WTC11 (cell line): ENCODE data around the gene TATDN3. TPM values are rescaled to one million over a fixed set of nuclear protein-coding genes. Genes with fewer than 3 reads are reported as not detected.

ENCODE experiments used
- ATAC-seq: fragments of 200-7000 bp; cut with Tn5 transposase; 2 replicates; pipeline ENCODE4 v1.10.0; 2021; ENCODE audit warnings: mild to moderate bottlenecking, moderate library complexity
- CTCF ChIA-PET: fragments of 300-600 bp; sonication (Branson Sonifier 250); formaldehyde crosslinking; loops from one replicate; lab custom pipeline; 2021; ENCODE audit warnings: antibody characterized with exemption; lab: Charles Lee
- POLR2A ChIA-PET: fragments of 350-600 bp; sonication (Branson Sonifier 250); formaldehyde crosslinking; loops from one replicate; lab custom pipeline; 2021; ENCODE audit warnings: antibody characterized with exemption; lab: Charles Lee
- DNase-seq: peaks from one replicate; pipeline ENCODE4 v3.0.0; 2021; ENCODE audit warnings: low spot score
- H3K27ac Mint-ChIP-seq: 2 replicates; pipeline ENCODE4 v1.8.0; 2021; ENCODE audit warnings: mixed read lengths
- H3K27me3 Mint-ChIP-seq: 2 replicates; pipeline ENCODE4 v1.8.0; 2021; ENCODE audit warnings: low read depth, mild to moderate bottlenecking, moderate library complexity, mixed read lengths
- H3K36me3 Mint-ChIP-seq: 2 replicates; pipeline ENCODE4 v1.8.0; 2021; ENCODE audit warnings: mixed read lengths
- H3K4me1 Mint-ChIP-seq: 2 replicates; pipeline ENCODE4 v1.8.0; 2022; ENCODE audit warnings: mixed read lengths
- H3K4me3 Mint-ChIP-seq: 2 replicates; pipeline ENCODE4 v1.8.0; 2021; ENCODE audit warnings: mild to moderate bottlenecking, moderate library complexity, mixed read lengths
- H3K9me3 Mint-ChIP-seq: 2 replicates; pipeline ENCODE4 v1.8.0; 2021; ENCODE audit warnings: mixed read lengths
- ELF4 ChIP-seq: sonication (generic); formaldehyde crosslinking; IDR thresholded peaks from 2 replicates; pipeline ENCODE4 v1.8.1; 2022; ENCODE audit warnings: low read depth, mild to moderate bottlenecking, moderate library complexity, missing genetic modification reagents
- ESRRA ChIP-seq: sonication (generic); formaldehyde crosslinking; IDR thresholded peaks from 2 replicates; pipeline ENCODE4 v1.8.1; 2022; ENCODE audit warnings: mild to moderate bottlenecking, missing genetic modification reagents, borderline replicate concordance
- FOXP1 ChIP-seq: sonication (generic); formaldehyde crosslinking; IDR thresholded peaks from 2 replicates; pipeline ENCODE4 v1.8.0; 2022; ENCODE audit warnings: missing genetic modification reagents, mild to moderate bottlenecking, moderate library complexity, borderline replicate concordance
- GABPB1 ChIP-seq: sonication (generic); formaldehyde crosslinking; IDR thresholded peaks from 2 replicates; pipeline ENCODE4 v1.8.1; 2023; ENCODE audit warnings: mild to moderate bottlenecking, missing genetic modification reagents
- NFE2L1 ChIP-seq: sonication (generic); formaldehyde crosslinking; IDR thresholded peaks from 2 replicates; pipeline ENCODE4 v1.8.1; 2023; ENCODE audit warnings: missing genetic modification reagents
- RELA ChIP-seq: sonication (generic); formaldehyde crosslinking; IDR thresholded peaks from 2 replicates; pipeline ENCODE4 v1.8.1; 2022; ENCODE audit warnings: missing genetic modification reagents, mild to moderate bottlenecking, borderline replicate concordance
- SP1 ChIP-seq: sonication (generic); formaldehyde crosslinking; conservative IDR thresholded peaks from 2 replicates; pipeline ENCODE4 v1.8.1; 2022; ENCODE audit warnings: missing genetic modification reagents
- TCF7 ChIP-seq: sonication (generic); formaldehyde crosslinking; IDR thresholded peaks from 2 replicates; pipeline ENCODE4 v1.8.0; 2022; ENCODE audit warnings: mild to moderate bottlenecking, low read depth, missing genetic modification reagents, moderate library complexity
- TEAD1 ChIP-seq: sonication (generic); formaldehyde crosslinking; IDR thresholded peaks from 2 replicates; pipeline ENCODE4 v1.8.0; 2022; ENCODE audit warnings: mild to moderate bottlenecking, missing genetic modification reagents
- ZNF138 ChIP-seq: sonication (generic); formaldehyde crosslinking; conservative IDR thresholded peaks from 2 replicates; pipeline ENCODE4 v1.8.1; 2022; ENCODE audit warnings: mild to moderate bottlenecking, moderate library complexity, missing genetic modification reagents
- ZNF423 ChIP-seq: fragments of 250-450 bp; sonication (Bioruptor Pico); IDR thresholded peaks from 2 replicates; pipeline ENCODE4 v2.1.2; 2022; ENCODE audit warnings: mild to moderate bottlenecking, moderate library complexity
- ZNF671 ChIP-seq: fragments of 250-450 bp; sonication (Bioruptor Pico); IDR thresholded peaks from 2 replicates; pipeline ENCODE4 v1.8.0; 2021; ENCODE audit warnings: mild to moderate bottlenecking
- total RNA-seq: library from RNA; stranded (reverse); gene quantifications from 3 replicates; pipeline ENCODE4 v1.2.3, GENCODE V29; 2021
- TF ChIP-seq, protein P1 (sequence below): sonication (generic); formaldehyde crosslinking; IDR thresholded peaks from 2 replicates; pipeline ENCODE4 v1.8.0; 2023; ENCODE audit warnings: missing genetic modification reagents
- TF ChIP-seq, protein P2 (sequence below): sonication (generic); formaldehyde crosslinking; IDR thresholded peaks from 2 replicates; pipeline ENCODE4 v1.8.1; 2022; ENCODE audit warnings: low read depth, missing genetic modification reagents, borderline replicate concordance
- TF ChIP-seq, protein P3 (sequence below): sonication (generic); formaldehyde crosslinking; IDR thresholded peaks from 2 replicates; pipeline ENCODE4 v1.8.0; 2022; ENCODE audit warnings: missing genetic modification reagents
- TF ChIP-seq, protein P4 (sequence below): sonication (generic); formaldehyde crosslinking; conservative IDR thresholded peaks from 2 replicates; pipeline ENCODE4 v1.8.1; 2022; ENCODE audit warnings: mild to moderate bottlenecking, missing genetic modification reagents
- TF ChIP-seq, protein P5 (sequence below): fragments of 250-450 bp; sonication (Bioruptor Pico); IDR thresholded peaks from 2 replicates; pipeline ENCODE4 v2.1.2; 2022; ENCODE audit warnings: mild to moderate bottlenecking, moderate library complexity
- TF ChIP-seq, protein P6 (sequence below): sonication (generic); formaldehyde crosslinking; IDR thresholded peaks from 2 replicates; pipeline ENCODE4 v1.8.1; 2022; ENCODE audit warnings: mild to moderate bottlenecking, missing genetic modification reagents, moderate library complexity, borderline replicate concordance
- TF ChIP-seq, protein P7 (sequence below): fragments of 250-450 bp; sonication (Bioruptor Pico); IDR thresholded peaks from 2 replicates; pipeline ENCODE4 v1.9.0; 2021; ENCODE audit warnings: mild to moderate bottlenecking, borderline replicate concordance

Gene TATDN3
- total RNA-seq, 1 experiment from 2014 or later: 19.3 TPM

DNA sequence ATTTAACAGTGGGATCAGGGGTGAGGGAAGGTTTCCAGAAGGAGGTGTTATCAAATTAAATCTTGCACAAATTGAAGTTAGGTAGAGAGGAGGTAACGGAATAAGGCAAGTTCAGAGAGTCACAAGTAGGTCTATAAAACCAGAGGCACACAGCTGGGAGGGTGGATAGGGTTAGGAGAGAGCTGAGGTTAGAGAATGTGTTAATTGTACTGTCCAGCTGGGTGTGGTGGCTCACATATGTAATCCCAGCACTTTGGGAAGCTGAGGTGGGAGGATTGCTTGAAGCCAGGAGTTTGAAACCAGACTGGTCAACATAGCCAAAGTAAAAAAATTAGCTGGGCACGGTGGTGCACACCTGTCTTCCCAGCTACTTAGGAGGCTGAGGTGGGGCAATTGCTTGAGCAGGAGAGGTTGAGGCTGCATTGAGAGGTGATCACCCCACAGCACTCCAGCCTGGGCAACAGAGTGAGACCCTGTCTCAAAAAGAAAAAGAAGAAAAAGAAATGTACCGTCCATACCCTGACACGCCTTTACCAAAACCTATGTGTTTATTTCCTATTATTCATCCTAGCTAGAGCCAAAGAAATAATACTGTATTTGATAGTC, 35.6 kb downstream of the TATDN3 start:
- no peak for ATAC-seq
- H3K4me3 Mint-ChIP-seq: no peak overlapping the region
- no peak overlapping the region for H3K27ac Mint-ChIP-seq
- ChIA-PET POLR2A (no interaction called here), CTCF (interaction anchor here (1.2 kb wide), 1 partner anchor 12 kb away, joined by 5 read pairs; no protein-coding TSS in a partner anchor)
- 0 out of 2 replicates have a peak, but pooled peaks cover 2% of the 10 kb centered on the region for H3K4me1 Mint-ChIP-seq
- peaks cover 33% of the 10 kb centered on the region for H3K9me3 Mint-ChIP-seq
- H3K36me3 Mint-ChIP-seq: peaks cover 27% of the 10 kb centered on the region
- TF ChIP-seq, protein P1, sequence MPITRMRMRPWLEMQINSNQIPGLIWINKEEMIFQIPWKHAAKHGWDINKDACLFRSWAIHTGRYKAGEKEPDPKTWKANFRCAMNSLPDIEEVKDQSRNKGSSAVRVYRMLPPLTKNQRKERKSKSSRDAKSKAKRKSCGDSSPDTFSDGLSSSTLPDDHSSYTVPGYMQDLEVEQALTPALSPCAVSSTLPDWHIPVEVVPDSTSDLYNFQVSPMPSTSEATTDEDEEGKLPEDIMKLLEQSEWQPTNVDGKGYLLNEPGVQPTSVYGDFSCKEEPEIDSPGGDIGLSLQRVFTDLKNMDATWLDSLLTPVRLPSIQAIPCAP (CRISPR knock-in tag): no peak
- TF ChIP-seq RELA (CRISPR knock-in tag) (no peak), ESRRA (CRISPR knock-in tag) (no peak), TCF7 (CRISPR knock-in tag) (no peak), ELF4 (CRISPR knock-in tag) (no peak), GABPB1 (CRISPR knock-in tag) (no peak), ZNF138 (no peak), ZNF671 (CRISPR knock-in tag) (no peak)
- TF ChIP-seq, protein P2, sequence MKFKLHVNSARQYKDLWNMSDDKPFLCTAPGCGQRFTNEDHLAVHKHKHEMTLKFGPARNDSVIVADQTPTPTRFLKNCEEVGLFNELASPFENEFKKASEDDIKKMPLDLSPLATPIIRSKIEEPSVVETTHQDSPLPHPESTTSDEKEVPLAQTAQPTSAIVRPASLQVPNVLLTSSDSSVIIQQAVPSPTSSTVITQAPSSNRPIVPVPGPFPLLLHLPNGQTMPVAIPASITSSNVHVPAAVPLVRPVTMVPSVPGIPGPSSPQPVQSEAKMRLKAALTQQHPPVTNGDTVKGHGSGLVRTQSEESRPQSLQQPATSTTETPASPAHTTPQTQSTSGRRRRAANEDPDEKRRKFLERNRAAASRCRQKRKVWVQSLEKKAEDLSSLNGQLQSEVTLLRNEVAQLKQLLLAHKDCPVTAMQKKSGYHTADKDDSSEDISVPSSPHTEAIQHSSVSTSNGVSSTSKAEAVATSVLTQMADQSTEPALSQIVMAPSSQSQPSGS (CRISPR knock-in tag): no peak
- TF ChIP-seq, protein P3, sequence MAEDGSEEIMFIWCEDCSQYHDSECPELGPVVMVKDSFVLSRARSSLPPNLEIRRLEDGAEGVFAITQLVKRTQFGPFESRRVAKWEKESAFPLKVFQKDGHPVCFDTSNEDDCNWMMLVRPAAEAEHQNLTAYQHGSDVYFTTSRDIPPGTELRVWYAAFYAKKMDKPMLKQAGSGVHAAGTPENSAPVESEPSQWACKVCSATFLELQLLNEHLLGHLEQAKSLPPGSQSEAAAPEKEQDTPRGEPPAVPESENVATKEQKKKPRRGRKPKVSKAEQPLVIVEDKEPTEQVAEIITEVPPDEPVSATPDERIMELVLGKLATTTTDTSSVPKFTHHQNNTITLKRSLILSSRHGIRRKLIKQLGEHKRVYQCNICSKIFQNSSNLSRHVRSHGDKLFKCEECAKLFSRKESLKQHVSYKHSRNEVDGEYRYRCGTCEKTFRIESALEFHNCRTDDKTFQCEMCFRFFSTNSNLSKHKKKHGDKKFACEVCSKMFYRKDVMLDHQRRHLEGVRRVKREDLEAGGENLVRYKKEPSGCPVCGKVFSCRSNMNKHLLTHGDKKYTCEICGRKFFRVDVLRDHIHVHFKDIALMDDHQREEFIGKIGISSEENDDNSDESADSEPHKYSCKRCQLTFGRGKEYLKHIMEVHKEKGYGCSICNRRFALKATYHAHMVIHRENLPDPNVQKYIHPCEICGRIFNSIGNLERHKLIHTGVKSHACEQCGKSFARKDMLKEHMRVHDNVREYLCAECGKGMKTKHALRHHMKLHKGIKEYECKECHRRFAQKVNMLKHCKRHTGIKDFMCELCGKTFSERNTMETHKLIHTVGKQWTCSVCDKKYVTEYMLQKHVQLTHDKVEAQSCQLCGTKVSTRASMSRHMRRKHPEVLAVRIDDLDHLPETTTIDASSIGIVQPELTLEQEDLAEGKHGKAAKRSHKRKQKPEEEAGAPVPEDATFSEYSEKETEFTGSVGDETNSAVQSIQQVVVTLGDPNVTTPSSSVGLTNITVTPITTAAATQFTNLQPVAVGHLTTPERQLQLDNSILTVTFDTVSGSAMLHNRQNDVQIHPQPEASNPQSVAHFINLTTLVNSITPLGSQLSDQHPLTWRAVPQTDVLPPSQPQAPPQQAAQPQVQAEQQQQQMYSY (CRISPR knock-in tag): no peak
- TF ChIP-seq, protein P4, sequence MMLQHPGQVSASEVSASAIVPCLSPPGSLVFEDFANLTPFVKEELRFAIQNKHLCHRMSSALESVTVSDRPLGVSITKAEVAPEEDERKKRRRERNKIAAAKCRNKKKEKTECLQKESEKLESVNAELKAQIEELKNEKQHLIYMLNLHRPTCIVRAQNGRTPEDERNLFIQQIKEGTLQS (CRISPR knock-in tag): no peak
- TF ChIP-seq, all 79 proteins: peak for 0
- H3K27me3 Mint-ChIP-seq: peaks cover 10% of the 10 kb centered on the region
- DNase-seq: no peak

DNA sequence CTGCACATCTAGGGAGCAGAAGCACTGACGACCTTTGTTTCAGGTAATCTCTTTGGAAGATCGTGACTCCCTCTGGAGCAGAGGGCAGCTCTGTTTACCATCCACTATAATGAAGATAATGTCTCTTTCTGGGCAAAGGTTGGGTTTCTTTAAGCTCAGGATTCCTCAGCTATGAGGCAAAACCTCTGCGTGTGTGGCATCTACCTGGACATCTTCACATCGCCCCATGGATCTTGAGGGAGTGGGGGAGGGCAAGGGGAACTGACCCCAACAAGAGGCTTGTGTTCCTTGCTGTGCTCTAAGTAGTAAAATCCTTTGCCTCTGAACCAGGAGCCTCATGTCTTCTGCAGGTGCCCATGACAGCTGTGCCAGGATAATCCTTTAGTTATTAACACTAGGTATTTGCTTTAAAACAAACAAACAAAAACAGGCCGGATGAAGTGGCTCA, 36.2 kb downstream of the TATDN3 start:
- POLR2A ChIA-PET: interaction anchor here (0.9 kb wide), 1 partner anchor 30 kb away, joined by 3 read pairs; the partner anchor contains the start of gene FLVCR1
- peaks cover 33% of the 10 kb centered on the region for H3K9me3 Mint-ChIP-seq
- no peak overlapping the region for H3K4me3 Mint-ChIP-seq
- no peak overlapping the region for H3K27ac Mint-ChIP-seq
- peaks cover 10% of the 10 kb centered on the region for H3K27me3 Mint-ChIP-seq
- DNase-seq (no peak), ATAC-seq (no peak)
- H3K36me3 Mint-ChIP-seq: peaks cover 27% of the 10 kb centered on the region
- CTCF ChIA-PET: interaction anchor here (1.2 kb wide), 1 partner anchor 13 kb away, joined by 5 read pairs; no protein-coding TSS in a partner anchor
- H3K4me1 Mint-ChIP-seq: 0 out of 2 replicates have a peak, but pooled peaks cover 2% of the 10 kb centered on the region
- TF ChIP-seq, protein P5, sequence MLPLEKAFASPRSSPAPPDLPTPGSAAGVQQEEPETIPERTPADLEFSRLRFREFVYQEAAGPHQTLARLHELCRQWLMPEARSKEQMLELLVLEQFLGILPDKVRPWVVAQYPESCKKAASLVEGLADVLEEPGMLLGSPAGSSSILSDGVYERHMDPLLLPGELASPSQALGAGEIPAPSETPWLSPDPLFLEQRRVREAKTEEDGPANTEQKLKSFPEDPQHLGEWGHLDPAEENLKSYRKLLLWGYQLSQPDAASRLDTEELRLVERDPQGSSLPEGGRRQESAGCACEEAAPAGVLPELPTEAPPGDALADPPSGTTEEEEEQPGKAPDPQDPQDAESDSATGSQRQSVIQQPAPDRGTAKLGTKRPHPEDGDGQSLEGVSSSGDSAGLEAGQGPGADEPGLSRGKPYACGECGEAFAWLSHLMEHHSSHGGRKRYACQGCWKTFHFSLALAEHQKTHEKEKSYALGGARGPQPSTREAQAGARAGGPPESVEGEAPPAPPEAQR (CRISPR knock-in tag): no peak
- TF ChIP-seq, protein P2 (CRISPR knock-in tag): no peak
- no peak for TF ChIP-seq SP1
- TF ChIP-seq NFE2L1 (CRISPR knock-in tag): no peak
- TF ChIP-seq, protein P6, sequence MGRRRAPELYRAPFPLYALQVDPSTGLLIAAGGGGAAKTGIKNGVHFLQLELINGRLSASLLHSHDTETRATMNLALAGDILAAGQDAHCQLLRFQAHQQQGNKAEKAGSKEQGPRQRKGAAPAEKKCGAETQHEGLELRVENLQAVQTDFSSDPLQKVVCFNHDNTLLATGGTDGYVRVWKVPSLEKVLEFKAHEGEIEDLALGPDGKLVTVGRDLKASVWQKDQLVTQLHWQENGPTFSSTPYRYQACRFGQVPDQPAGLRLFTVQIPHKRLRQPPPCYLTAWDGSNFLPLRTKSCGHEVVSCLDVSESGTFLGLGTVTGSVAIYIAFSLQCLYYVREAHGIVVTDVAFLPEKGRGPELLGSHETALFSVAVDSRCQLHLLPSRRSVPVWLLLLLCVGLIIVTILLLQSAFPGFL (CRISPR knock-in tag): no peak
- TF ChIP-seq, protein P7, sequence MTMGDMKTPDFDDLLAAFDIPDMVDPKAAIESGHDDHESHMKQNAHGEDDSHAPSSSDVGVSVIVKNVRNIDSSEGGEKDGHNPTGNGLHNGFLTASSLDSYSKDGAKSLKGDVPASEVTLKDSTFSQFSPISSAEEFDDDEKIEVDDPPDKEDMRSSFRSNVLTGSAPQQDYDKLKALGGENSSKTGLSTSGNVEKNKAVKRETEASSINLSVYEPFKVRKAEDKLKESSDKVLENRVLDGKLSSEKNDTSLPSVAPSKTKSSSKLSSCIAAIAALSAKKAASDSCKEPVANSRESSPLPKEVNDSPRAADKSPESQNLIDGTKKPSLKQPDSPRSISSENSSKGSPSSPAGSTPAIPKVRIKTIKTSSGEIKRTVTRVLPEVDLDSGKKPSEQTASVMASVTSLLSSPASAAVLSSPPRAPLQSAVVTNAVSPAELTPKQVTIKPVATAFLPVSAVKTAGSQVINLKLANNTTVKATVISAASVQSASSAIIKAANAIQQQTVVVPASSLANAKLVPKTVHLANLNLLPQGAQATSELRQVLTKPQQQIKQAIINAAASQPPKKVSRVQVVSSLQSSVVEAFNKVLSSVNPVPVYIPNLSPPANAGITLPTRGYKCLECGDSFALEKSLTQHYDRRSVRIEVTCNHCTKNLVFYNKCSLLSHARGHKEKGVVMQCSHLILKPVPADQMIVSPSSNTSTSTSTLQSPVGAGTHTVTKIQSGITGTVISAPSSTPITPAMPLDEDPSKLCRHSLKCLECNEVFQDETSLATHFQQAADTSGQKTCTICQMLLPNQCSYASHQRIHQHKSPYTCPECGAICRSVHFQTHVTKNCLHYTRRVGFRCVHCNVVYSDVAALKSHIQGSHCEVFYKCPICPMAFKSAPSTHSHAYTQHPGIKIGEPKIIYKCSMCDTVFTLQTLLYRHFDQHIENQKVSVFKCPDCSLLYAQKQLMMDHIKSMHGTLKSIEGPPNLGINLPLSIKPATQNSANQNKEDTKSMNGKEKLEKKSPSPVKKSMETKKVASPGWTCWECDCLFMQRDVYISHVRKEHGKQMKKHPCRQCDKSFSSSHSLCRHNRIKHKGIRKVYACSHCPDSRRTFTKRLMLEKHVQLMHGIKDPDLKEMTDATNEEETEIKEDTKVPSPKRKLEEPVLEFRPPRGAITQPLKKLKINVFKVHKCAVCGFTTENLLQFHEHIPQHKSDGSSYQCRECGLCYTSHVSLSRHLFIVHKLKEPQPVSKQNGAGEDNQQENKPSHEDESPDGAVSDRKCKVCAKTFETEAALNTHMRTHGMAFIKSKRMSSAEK (CRISPR knock-in tag): no peak
- no peak for TF ChIP-seq ZNF423 (CRISPR knock-in tag)
- TF ChIP-seq TEAD1 (CRISPR knock-in tag): no peak
- TF ChIP-seq FOXP1 (CRISPR knock-in tag): no peak
